K562 (cell line): ENCODE measurements around the gene PTCRA. TPM values are rescaled to one million over a fixed set of nuclear protein-coding genes. Genes with fewer than 3 reads are reported as not detected.
A peak's percentile ranks its signal among the peaks of the same experiment; 100 is the strongest.
"Not testable (repeated sequence)": the region's sequence is repeated elsewhere in the genome, so short reads cannot be mapped to it uniquely, and the experiment has no call there.

Experiments
- KDM1A ChIP-seq, 2 experiments: fragments of 450-650 bp; IDR thresholded peaks; 2 replicates each; pipeline ENCODE4 v1.6.1; 2016; ENCODE audit warnings: mild to moderate bottlenecking in 2 of 2
- KLF16 ChIP-seq: IDR thresholded peaks from 2 replicates; pipeline ENCODE4 v1.6.1; 2016; ENCODE audit warnings: antibody characterized with exemption
- MTA3 ChIP-seq: fragments of 450-650 bp; formaldehyde crosslinking; IDR thresholded peaks from 2 replicates; pipeline ENCODE4 v1.6.1; 2017; ENCODE audit warnings: mild to moderate bottlenecking, borderline replicate concordance
- SMAD4 ChIP-seq: fragments of 250-450 bp; sonication (Bioruptor Pico); conservative IDR thresholded peaks from 2 replicates; pipeline ENCODE4 v1.8.0; 2021; ENCODE audit warnings: inconsistent platforms, mild to moderate bottlenecking, moderate library complexity
- STAT5A ChIP-seq: IDR thresholded peaks from 2 replicates; pipeline ENCODE4 v1.6.1; 2012; ENCODE audit warnings: low read length, inconsistent platforms, borderline replicate concordance
- TBL1XR1 ChIP-seq, 2 experiments: IDR thresholded peaks; 2 replicates each; pipeline ENCODE4 v1.6.1; 2012; ENCODE audit warnings: improper control_type of control experiment in 2 of 2, low read length in 2 of 2, mild to moderate bottlenecking in 1 of 2
- polyA plus RNA-seq, 8 experiments: library from polyadenylated mRNA; depleted of rRNA in 4 of 8; stranded (reverse) in 5 of 8; unstranded in 3 of 8; fragments of >200 nt; fragmentation: Nextera tagmentation in 2 of 8; fragmentation: Illumina TruSeq in 1 of 8; extraction: Ambion mirVana in 2 of 8; extraction: Trizol in 1 of 8; gene quantifications; 2 replicates each; pipeline versions ENCODE4 v1.2.1 to v1.2.3, GENCODE V29; 2011 to 2014; ENCODE audit warnings: inconsistent platforms in 1 of 8, missing spikeins in 1 of 8
- total RNA-seq, 7 experiments: library from RNA; depleted of rRNA in 6 of 7; stranded (reverse); fragments of >200 nt in 6 of 7; fragmentation: Illumina TruSeq in 2 of 7; extraction: Trizol in 2 of 7; gene quantifications; 2 replicates each; pipeline versions ENCODE4 v1.2.1 to v1.2.3, GENCODE V29; 2011 to 2021; ENCODE audit warnings: low replicate concordance in 1 of 7
- TF ChIP-seq, protein P1 (sequence below): fragments of 250-450 bp; sonication (Bioruptor Pico); IDR thresholded peaks from 2 replicates; pipeline ENCODE4 v1.8.0; 2022; ENCODE audit warnings: inconsistent platforms
- TF ChIP-seq, protein P2 (sequence below), 3 experiments: fragments of 200-800 bp in 1 of 3; sonication (Bioruptor generic) in 1 of 3; sonication (generic) in 1 of 3; formaldehyde crosslinking in 1 of 3; IDR thresholded peaks; 2 replicates each; pipeline versions ENCODE4 v1.6.1 to v1.8.0; 2016 to 2022; ENCODE audit warnings: mild to moderate bottlenecking in 2 of 3, missing compliant biosample characterization in 2 of 3, missing genetic modification characterization in 2 of 3, missing genetic modification reagents in 1 of 3
- TF ChIP-seq, protein P3 (sequence below): sonication (generic); formaldehyde crosslinking; IDR thresholded peaks from 2 replicates; pipeline ENCODE4 v1.9.0; 2022; ENCODE audit warnings: mild to moderate bottlenecking, missing genetic modification reagents

The PTCRA gene
- total and polyA plus RNA-seq, 9 of the 15 experiments (the other 6 are each of a cell fraction or from before 2014, with no cell fraction given): 0.21 TPM; not detected in 8

DNA sequence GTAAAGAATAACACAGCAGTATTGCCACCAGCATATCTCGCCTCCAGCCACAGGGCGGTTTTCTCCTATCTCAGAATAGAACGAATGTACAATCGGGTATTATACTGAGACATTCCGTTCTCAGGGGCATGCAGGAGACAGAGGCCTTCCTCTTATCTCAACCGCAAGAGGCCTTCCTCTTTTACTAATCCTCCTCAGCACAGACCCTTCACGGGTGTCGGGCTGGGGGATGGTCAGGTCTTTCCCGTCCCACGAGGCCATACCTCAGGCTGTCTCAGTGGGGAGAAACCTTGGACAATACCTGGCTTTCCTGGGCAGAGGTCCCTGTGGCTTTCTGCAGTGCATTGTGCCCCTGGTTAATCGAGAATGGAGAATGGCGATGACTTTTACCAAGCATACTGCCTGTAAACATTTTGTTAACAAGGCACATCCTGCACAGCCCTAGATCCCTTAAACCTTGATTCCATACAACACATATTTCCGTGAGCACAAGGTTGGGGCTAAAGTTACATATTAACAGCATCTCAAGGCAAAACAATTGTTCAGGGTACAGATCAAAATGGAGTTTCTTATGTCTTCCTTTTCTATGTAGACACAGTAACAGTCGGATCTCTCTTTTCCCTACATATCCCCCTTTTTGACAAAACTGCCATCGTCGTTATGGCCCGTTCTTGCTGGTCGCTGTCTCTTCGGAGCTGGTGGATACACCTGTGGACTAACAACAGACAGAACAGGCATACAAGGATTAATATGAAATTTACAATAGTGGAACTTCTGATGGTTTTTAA lies 21.6 kb upstream of the PTCRA start (continued):
- TF ChIP-seq, protein P1, sequence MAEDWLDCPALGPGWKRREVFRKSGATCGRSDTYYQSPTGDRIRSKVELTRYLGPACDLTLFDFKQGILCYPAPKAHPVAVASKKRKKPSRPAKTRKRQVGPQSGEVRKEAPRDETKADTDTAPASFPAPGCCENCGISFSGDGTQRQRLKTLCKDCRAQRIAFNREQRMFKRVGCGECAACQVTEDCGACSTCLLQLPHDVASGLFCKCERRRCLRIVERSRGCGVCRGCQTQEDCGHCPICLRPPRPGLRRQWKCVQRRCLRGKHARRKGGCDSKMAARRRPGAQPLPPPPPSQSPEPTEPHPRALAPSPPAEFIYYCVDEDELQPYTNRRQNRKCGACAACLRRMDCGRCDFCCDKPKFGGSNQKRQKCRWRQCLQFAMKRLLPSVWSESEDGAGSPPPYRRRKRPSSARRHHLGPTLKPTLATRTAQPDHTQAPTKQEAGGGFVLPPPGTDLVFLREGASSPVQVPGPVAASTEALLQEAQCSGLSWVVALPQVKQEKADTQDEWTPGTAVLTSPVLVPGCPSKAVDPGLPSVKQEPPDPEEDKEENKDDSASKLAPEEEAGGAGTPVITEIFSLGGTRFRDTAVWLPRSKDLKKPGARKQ (CRISPR knock-in tag): 0 out of 2 replicates have a peak, but pooled peaks have one; percentile 51
- peak in 1 of 2 experiments; percentile 44; a peak in 1 of 4 replicates for TF ChIP-seq TBL1XR1 (IDR thresholded peaks at IDR 0.05; ENCODE audit: low read length in 2 of 2)
- peak; percentile 24; the same call in 1 of the 2 replicates for TF ChIP-seq MTA3
- TF ChIP-seq KLF16: peak; percentile 70
- peak; percentile 8; the same call in 1 of the 2 replicates for TF ChIP-seq STAT5A
- peak; percentile 75 to 76; a peak in 3 of 4 replicates for TF ChIP-seq KDM1A (IDR thresholded peaks at IDR 0.05)
- 0 out of 2 replicates have a peak, but pooled peaks have one; percentile 39 for TF ChIP-seq SMAD4
- TF ChIP-seq, protein P2, sequence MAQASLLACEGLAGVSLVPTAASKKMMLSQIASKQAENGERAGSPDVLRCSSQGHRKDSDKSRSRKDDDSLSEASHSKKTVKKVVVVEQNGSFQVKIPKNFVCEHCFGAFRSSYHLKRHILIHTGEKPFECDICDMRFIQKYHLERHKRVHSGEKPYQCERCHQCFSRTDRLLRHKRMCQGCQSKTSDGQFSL (CRISPR knock-in tag; IDR thresholded peaks at IDR 0.05): not testable (repeated sequence)
- TF ChIP-seq, protein P2 (tag; IDR thresholded peaks at IDR 0.05): peak in 1 of 2 experiments; percentile 56; a peak in 1 of 4 replicates
- TF ChIP-seq, protein P3, sequence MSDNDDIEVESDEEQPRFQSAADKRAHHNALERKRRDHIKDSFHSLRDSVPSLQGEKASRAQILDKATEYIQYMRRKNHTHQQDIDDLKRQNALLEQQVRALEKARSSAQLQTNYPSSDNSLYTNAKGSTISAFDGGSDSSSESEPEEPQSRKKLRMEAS (CRISPR knock-in tag): 0 out of 2 replicates have a peak, but pooled peaks have one; percentile 24
